ENCODE measurements around the gene C1QTNF6.
A peak's percentile ranks its signal among the peaks of the same experiment; 100 is the strongest.

The C1QTNF6 gene

GRCh38 chr22:37230673-37231405 lies 42.8 kb upstream of the C1QTNF6 start:
- Histone ChIP-seq H3K27me3 (ENCODE audit: control insufficient read depth in 5 of 5, insufficient read depth in 4 of 5, low read length in 5 of 5) (peaks cover 23 to 61% (median 38%) of the 10 kb centered on the region in 5 donors), H3K36me3 (ENCODE audit: control insufficient read depth in 5 of 5, insufficient read depth in 5 of 5, low read length in 5 of 5) (peaks cover 0 to 7% (median 0%) of the 10 kb centered on the region in 5 donors), H3K4me3 (ENCODE audit: low read depth in 1 of 5, low read length in 5 of 5) (no peak overlapping the region), H3K9me3 (ENCODE audit: control insufficient read depth in 5 of 5, low read length in 5 of 5) (no peaks in the 10 kb centered on the region), H3K4me1 (ENCODE audit: control insufficient read depth in 5 of 5, insufficient read depth in 5 of 5, low read length in 5 of 5) (peaks cover 0 to 33% (median 14%) of the 10 kb centered on the region in 5 donors), H3K27ac (ENCODE audit: low read depth, low read length) (no peak overlapping the region), H3K9ac (ENCODE audit: low read length in 5 of 5) (no peak overlapping the region)

GRCh38 chr22:37229805-37230672 lies 42.0 kb upstream of the C1QTNF6 start:
- Histone ChIP-seq H3K4me1 (ENCODE audit: control insufficient read depth in 5 of 5, insufficient read depth in 5 of 5, low read length in 5 of 5) (peaks cover 0 to 33% (median 14%) of the 10 kb centered on the region in 5 donors), H3K9ac (ENCODE audit: low read length in 5 of 5) (no peak overlapping the region), H3K9me3 (ENCODE audit: control insufficient read depth in 5 of 5, low read length in 5 of 5) (no peaks in the 10 kb centered on the region), H3K27ac (ENCODE audit: low read depth, low read length) (no peak overlapping the region), H3K36me3 (ENCODE audit: control insufficient read depth in 5 of 5, insufficient read depth in 5 of 5, low read length in 5 of 5) (peaks cover 0 to 11% (median 0%) of the 10 kb centered on the region in 5 donors), H3K4me3 (ENCODE audit: low read depth in 1 of 5, low read length in 5 of 5) (no peak overlapping the region), H3K27me3 (ENCODE audit: control insufficient read depth in 5 of 5, insufficient read depth in 4 of 5, low read length in 5 of 5) (peaks cover 23 to 57% (median 33%) of the 10 kb centered on the region in 5 donors)

- Histone ChIP-seq H3K9ac (ENCODE audit: low read length in 5 of 5) (peak overlapping the region in 1 of 5 donors; percentile 7), H3K9me3 (ENCODE audit: control insufficient read depth in 5 of 5, low read length in 5 of 5) (no peaks in the 10 kb centered on the region), H3K27me3 (ENCODE audit: control insufficient read depth in 5 of 5, insufficient read depth in 4 of 5, low read length in 5 of 5) (peaks cover 19 to 49% (median 26%) of the 10 kb centered on the region in 5 donors), H3K4me3 (ENCODE audit: low read depth in 1 of 5, low read length in 5 of 5) (no peak overlapping the region), H3K27ac (ENCODE audit: low read depth, low read length) (no peak overlapping the region), H3K36me3 (ENCODE audit: control insufficient read depth in 5 of 5, insufficient read depth in 5 of 5, low read length in 5 of 5) (peaks cover 0 to 11% (median 0%) of the 10 kb centered on the region in 5 donors), H3K4me1 (ENCODE audit: control insufficient read depth in 5 of 5, insufficient read depth in 5 of 5, low read length in 5 of 5) (peaks cover 0 to 33% (median 14%) of the 10 kb centered on the region in 5 donors)
These were observed 41.2 kb upstream of the C1QTNF6 start for GRCh38 chr22:37229012-37229804.

- Histone ChIP-seq H3K36me3 (ENCODE audit: control insufficient read depth in 5 of 5, insufficient read depth in 5 of 5, low read length in 5 of 5) (peaks cover 0 to 11% (median 0%) of the 10 kb centered on the region in 5 donors), H3K4me3 (ENCODE audit: low read depth in 1 of 5, low read length in 5 of 5) (no peak overlapping the region), H3K9ac (ENCODE audit: low read length in 5 of 5) (peak overlapping the region in 1 of 5 donors; percentile 7), H3K9me3 (ENCODE audit: control insufficient read depth in 5 of 5, low read length in 5 of 5) (no peaks in the 10 kb centered on the region), H3K27me3 (ENCODE audit: control insufficient read depth in 5 of 5, insufficient read depth in 4 of 5, low read length in 5 of 5) (peaks cover 12 to 41% (median 18%) of the 10 kb centered on the region in 5 donors), H3K4me1 (ENCODE audit: control insufficient read depth in 5 of 5, insufficient read depth in 5 of 5, low read length in 5 of 5) (peaks cover 0 to 33% (median 14%) of the 10 kb centered on the region in 5 donors), H3K27ac (ENCODE audit: low read depth, low read length) (no peak overlapping the region)
These were observed 40.3 kb upstream of the C1QTNF6 start for GRCh38 chr22:37228106-37229011.

- H3K9ac ChIP-seq (ENCODE audit: low read length in 5 of 5) = no peak overlapping the region
- H3K9me3 ChIP-seq (ENCODE audit: control insufficient read depth in 5 of 5, low read length in 5 of 5) = peaks cover 0 to 6% (median 1%) of the 10 kb centered on the region in 5 donors
- no peak overlapping the region for H3K4me3 ChIP-seq (ENCODE audit: low read depth in 1 of 5, low read length in 5 of 5)
- H3K4me1 ChIP-seq (ENCODE audit: control insufficient read depth in 5 of 5, insufficient read depth in 5 of 5, low read length in 5 of 5) = peaks cover 0 to 32% (median 14%) of the 10 kb centered on the region in 5 donors
- H3K36me3 ChIP-seq (ENCODE audit: control insufficient read depth in 5 of 5, insufficient read depth in 5 of 5, low read length in 5 of 5) = peaks cover 0 to 11% (median 0%) of the 10 kb centered on the region in 5 donors
- H3K27ac ChIP-seq (ENCODE audit: low read depth, low read length) = no peak overlapping the region
- H3K27me3 ChIP-seq (ENCODE audit: control insufficient read depth in 5 of 5, insufficient read depth in 4 of 5, low read length in 5 of 5) = peaks cover 4 to 30% (median 9%) of the 10 kb centered on the region in 5 donors
These were observed 38.5 kb upstream of the C1QTNF6 start for GRCh38 chr22:37226514-37226913.

- H3K27ac ChIP-seq (ENCODE audit: low read depth, low read length) = no peak overlapping the region
- H3K36me3 ChIP-seq (ENCODE audit: control insufficient read depth in 5 of 5, insufficient read depth in 5 of 5, low read length in 5 of 5) = peaks cover 0 to 11% (median 0%) of the 10 kb centered on the region in 5 donors
- H3K4me3 ChIP-seq (ENCODE audit: low read depth in 1 of 5, low read length in 5 of 5) = no peak overlapping the region
- H3K9me3 ChIP-seq (ENCODE audit: control insufficient read depth in 5 of 5, low read length in 5 of 5) = peaks cover 0 to 10% (median 3%) of the 10 kb centered on the region in 5 donors
- peaks cover 0 to 28% (median 14%) of the 10 kb centered on the region in 5 donors for H3K4me1 ChIP-seq (ENCODE audit: control insufficient read depth in 5 of 5, insufficient read depth in 5 of 5, low read length in 5 of 5)
- no peak overlapping the region for H3K9ac ChIP-seq (ENCODE audit: low read length in 5 of 5)
- H3K27me3 ChIP-seq (ENCODE audit: control insufficient read depth in 5 of 5, insufficient read depth in 4 of 5, low read length in 5 of 5) = peaks cover 3 to 29% (median 10%) of the 10 kb centered on the region in 5 donors
These were observed 38.0 kb upstream of the C1QTNF6 start for GRCh38 chr22:37226087-37226486.

- Histone ChIP-seq H3K4me1 (ENCODE audit: control insufficient read depth in 5 of 5, insufficient read depth in 5 of 5, low read length in 5 of 5) (peaks cover 0 to 24% (median 14%) of the 10 kb centered on the region in 5 donors), H3K9me3 (ENCODE audit: control insufficient read depth in 5 of 5, low read length in 5 of 5) (peaks cover 0 to 11% (median 3%) of the 10 kb centered on the region in 5 donors), H3K27ac (ENCODE audit: low read depth, low read length) (no peak overlapping the region), H3K36me3 (ENCODE audit: control insufficient read depth in 5 of 5, insufficient read depth in 5 of 5, low read length in 5 of 5) (peaks cover 0 to 11% (median 0%) of the 10 kb centered on the region in 5 donors), H3K9ac (ENCODE audit: low read length in 5 of 5) (no peak overlapping the region), H3K4me3 (ENCODE audit: low read depth in 1 of 5, low read length in 5 of 5) (no peak overlapping the region), H3K27me3 (ENCODE audit: control insufficient read depth in 5 of 5, insufficient read depth in 4 of 5, low read length in 5 of 5) (peaks cover 3 to 25% (median 12%) of the 10 kb centered on the region in 5 donors)
These were observed 37.4 kb upstream of the C1QTNF6 start for GRCh38 chr22:37225481-37225880.

- Histone ChIP-seq H3K4me1 (ENCODE audit: control insufficient read depth in 5 of 5, insufficient read depth in 5 of 5, low read length in 5 of 5) (peaks cover 0 to 19% (median 13%) of the 10 kb centered on the region in 5 donors), H3K27me3 (ENCODE audit: control insufficient read depth in 5 of 5, insufficient read depth in 4 of 5, low read length in 5 of 5) (peaks cover 3 to 22% (median 8%) of the 10 kb centered on the region in 5 donors), H3K4me3 (ENCODE audit: low read depth in 1 of 5, low read length in 5 of 5) (no peak overlapping the region), H3K27ac (ENCODE audit: low read depth, low read length) (no peak overlapping the region), H3K36me3 (ENCODE audit: control insufficient read depth in 5 of 5, insufficient read depth in 5 of 5, low read length in 5 of 5) (peaks cover 0 to 11% (median 0%) of the 10 kb centered on the region in 5 donors), H3K9me3 (ENCODE audit: control insufficient read depth in 5 of 5, low read length in 5 of 5) (peaks cover 0 to 11% (median 3%) of the 10 kb centered on the region in 5 donors), H3K9ac (ENCODE audit: low read length in 5 of 5) (no peak overlapping the region)
These were observed 36.8 kb upstream of the C1QTNF6 start for GRCh38 chr22:37224757-37225420.

All from subcutaneous abdominal adipose tissue (tissue), 5 donors.